ENCODE measurements around the gene TRPM3.
"Not testable (repeated sequence)": the region's sequence is repeated elsewhere in the genome, so short reads cannot be mapped to it uniquely, and the experiment has no call there.

TRPM3 gene

GRCh38 chr9:70749066-70749465, 372.4 kb downstream of the TRPM3 start:
- DNase-seq (ENCODE audit: low spot score) = no peak

- no peak for DNase-seq (ENCODE audit: low spot score)
Observed at GRCh38 chr9:70747261-70747718, 374.1 kb downstream of the TRPM3 start.

- no peak for DNase-seq (ENCODE audit: low spot score)
Observed at GRCh38 chr9:70746760-70747159, 374.7 kb downstream of the TRPM3 start.

- DNase-seq (ENCODE audit: low spot score) = no peak
Observed at GRCh38 chr9:70746316-70746715, 375.1 kb downstream of the TRPM3 start.

- not testable (repeated sequence) for DNase-seq (ENCODE audit: low spot score)
Observed at GRCh38 chr9:70724794-70725193, 396.6 kb downstream of the TRPM3 start.

- not testable (repeated sequence) for DNase-seq (ENCODE audit: low spot score)
Observed at GRCh38 chr9:70724025-70724424, 397.4 kb downstream of the TRPM3 start.

GRCh38 chr9:70706797-70707196, 414.6 kb downstream of the TRPM3 start:
- DNase-seq (ENCODE audit: low spot score) = not testable (repeated sequence)

- DNase-seq (ENCODE audit: low spot score) = no peak
Observed at GRCh38 chr9:70701163-70701562, 420.3 kb downstream of the TRPM3 start.

- no peak for DNase-seq (ENCODE audit: low spot score)
Observed at GRCh38 chr9:70696694-70697335, 424.6 kb downstream of the TRPM3 start.

GRCh38 chr9:70694758-70695157, 426.7 kb downstream of the TRPM3 start:
- DNase-seq (ENCODE audit: low spot score) = no peak

GRCh38 chr9:70693186-70693585, 428.2 kb downstream of the TRPM3 start:
- DNase-seq (ENCODE audit: low spot score) = no peak

GRCh38 chr9:70692431-70692830, 429.0 kb downstream of the TRPM3 start:
- no peak for DNase-seq (ENCODE audit: low spot score)

GRCh38 chr9:70688704-70689103, 432.7 kb downstream of the TRPM3 start:
- DNase-seq (ENCODE audit: low spot score) = no peak

- no peak for DNase-seq (ENCODE audit: low spot score)
Observed at GRCh38 chr9:70683841-70684240, 437.6 kb downstream of the TRPM3 start.

GRCh38 chr9:70682298-70682697, 439.1 kb downstream of the TRPM3 start:
- no peak for DNase-seq (ENCODE audit: low spot score)

- no peak for DNase-seq (ENCODE audit: low spot score)
Observed at GRCh38 chr9:70679845-70680244, 441.6 kb downstream of the TRPM3 start.

- DNase-seq (ENCODE audit: low spot score) = no peak
Observed at GRCh38 chr9:70678153-70678552, 443.3 kb downstream of the TRPM3 start.

GRCh38 chr9:70677055-70677735, 444.2 kb downstream of the TRPM3 start:
- DNase-seq (ENCODE audit: low spot score) = no peak

GRCh38 chr9:70675868-70676370, 445.5 kb downstream of the TRPM3 start:
- no peak for DNase-seq (ENCODE audit: low spot score)

GRCh38 chr9:70673844-70674243, 447.6 kb downstream of the TRPM3 start:
- DNase-seq (ENCODE audit: low spot score) = no peak

GRCh38 chr9:70672161-70672649, 449.2 kb downstream of the TRPM3 start:
- DNase-seq (ENCODE audit: low spot score) = peak; percentile 18

- DNase-seq (ENCODE audit: low spot score) = peak; percentile 56
Observed at GRCh38 chr9:70668751-70669150, 452.7 kb downstream of the TRPM3 start.

GRCh38 chr9:70658765-70659164, 462.7 kb downstream of the TRPM3 start:
- no peak for DNase-seq (ENCODE audit: low spot score)
